HL-60 (cell line): Measurements from ENCODE around the gene KDM1B.

Source experiments
- DNase-seq, 2 experiments: peaks; one replicate each; pipeline ENCODE4 v3.0.0-alpha.2; 2010 to 2020; ENCODE audit warnings: low read depth in 1 of 2, low spot score in 1 of 2
- H3K27ac ChIP-seq: fragments of 250-450 bp; sonication (Bioruptor Pico); replicated peaks from 2 replicates; pipeline ENCODE4 v1.5.1; 2020; ENCODE audit warnings: mild to moderate bottlenecking, moderate library complexity
- H3K27me3 ChIP-seq: fragments of 250-450 bp; sonication (Bioruptor Pico); 2 replicates; pipeline ENCODE4 v1.5.1; 2021; ENCODE audit warnings: mild to moderate bottlenecking, moderate library complexity; ENCODE audit not compliant: insufficient read depth, poor library complexity, severe bottlenecking
- H3K4me3 ChIP-seq: replicated peaks from 2 replicates; pipeline ENCODE4 v1.5.1; 2011; ENCODE audit warnings: mild to moderate bottlenecking, control low read depth, low read length; ENCODE audit not compliant: insufficient read depth
- GABPA ChIP-seq: IDR thresholded peaks from 2 replicates; pipeline ENCODE4 v1.6.1; 2012; ENCODE audit warnings: low read depth
- POLR2AphosphoS5 ChIP-seq: IDR thresholded peaks from 2 replicates; pipeline ENCODE4 v1.6.1; 2012; ENCODE audit warnings: low read depth
- SPI1 ChIP-seq: IDR thresholded peaks from 2 replicates; pipeline ENCODE4 v1.6.1; 2012; ENCODE audit warnings: low read depth, mild to moderate bottlenecking, borderline replicate concordance
- long read RNA-seq: library from polyadenylated mRNA; unstranded; transcript quantifications from one replicate; pipeline ENCODE4 v2.0.0, GENCODE V29; 2020
- TF ChIP-seq, protein P1 (sequence below): IDR thresholded peaks from 2 replicates; pipeline ENCODE4 v1.6.1; 2012; ENCODE audit warnings: low read depth; ENCODE audit not compliant: insufficient replicate concordance
- TF ChIP-seq, protein P2 (sequence below): IDR thresholded peaks from one replicate; pipeline ENCODE4 v1.5.1; 2011; ENCODE audit warnings: low read length, control low read depth, inconsistent platforms; ENCODE audit not compliant: insufficient read depth

The KDM1B gene, protein sequence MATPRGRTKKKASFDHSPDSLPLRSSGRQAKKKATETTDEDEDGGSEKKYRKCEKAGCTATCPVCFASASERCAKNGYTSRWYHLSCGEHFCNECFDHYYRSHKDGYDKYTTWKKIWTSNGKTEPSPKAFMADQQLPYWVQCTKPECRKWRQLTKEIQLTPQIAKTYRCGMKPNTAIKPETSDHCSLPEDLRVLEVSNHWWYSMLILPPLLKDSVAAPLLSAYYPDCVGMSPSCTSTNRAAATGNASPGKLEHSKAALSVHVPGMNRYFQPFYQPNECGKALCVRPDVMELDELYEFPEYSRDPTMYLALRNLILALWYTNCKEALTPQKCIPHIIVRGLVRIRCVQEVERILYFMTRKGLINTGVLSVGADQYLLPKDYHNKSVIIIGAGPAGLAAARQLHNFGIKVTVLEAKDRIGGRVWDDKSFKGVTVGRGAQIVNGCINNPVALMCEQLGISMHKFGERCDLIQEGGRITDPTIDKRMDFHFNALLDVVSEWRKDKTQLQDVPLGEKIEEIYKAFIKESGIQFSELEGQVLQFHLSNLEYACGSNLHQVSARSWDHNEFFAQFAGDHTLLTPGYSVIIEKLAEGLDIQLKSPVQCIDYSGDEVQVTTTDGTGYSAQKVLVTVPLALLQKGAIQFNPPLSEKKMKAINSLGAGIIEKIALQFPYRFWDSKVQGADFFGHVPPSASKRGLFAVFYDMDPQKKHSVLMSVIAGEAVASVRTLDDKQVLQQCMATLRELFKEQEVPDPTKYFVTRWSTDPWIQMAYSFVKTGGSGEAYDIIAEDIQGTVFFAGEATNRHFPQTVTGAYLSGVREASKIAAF
- long read RNA-seq, partial matches to known transcripts, result 2 of 9 reads
- long read RNA-seq, other reads (novel, unspliced or antisense), result 7 of 9 reads

DNA sequence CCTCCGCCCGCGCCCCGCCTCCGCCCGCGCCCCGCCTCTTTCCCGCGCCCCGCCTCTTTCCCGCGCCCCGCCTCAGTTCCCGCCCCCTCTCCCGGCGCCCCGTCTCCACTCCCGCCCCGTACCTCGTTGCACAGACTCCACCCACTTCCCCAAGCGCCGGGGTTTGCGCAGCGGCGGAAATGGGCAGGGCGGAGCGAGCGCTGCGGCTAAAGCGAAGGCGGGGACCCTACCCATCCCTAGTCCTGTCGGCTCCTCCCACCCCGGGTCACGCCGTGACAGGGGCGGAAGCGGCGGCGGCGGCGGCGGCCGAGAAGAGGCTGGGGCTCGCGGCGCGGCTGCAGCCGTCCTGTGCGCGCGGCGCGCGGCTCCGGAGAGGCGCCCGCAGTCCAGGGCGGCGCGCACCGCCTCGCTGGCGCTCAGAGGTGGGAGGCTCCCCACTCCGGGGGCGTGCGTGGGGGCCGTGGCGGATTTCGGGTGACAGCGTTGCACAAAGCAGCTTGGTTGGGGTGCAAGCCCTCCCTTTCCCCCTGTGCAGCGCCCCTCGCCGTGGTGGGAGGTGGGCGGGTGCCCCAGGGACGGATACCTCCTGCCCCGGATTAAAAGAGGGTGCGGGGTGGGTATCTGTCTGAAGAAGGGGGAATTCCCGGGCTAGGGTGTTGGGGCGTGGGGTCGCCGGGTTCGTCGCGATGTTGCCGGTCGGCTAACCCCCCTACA lies at the start of gene KDM1B:
Gene KDM1B (plus strand): TSS at position 273 of the 714 bp plus-strand sequence. CDS start 4,474 bp downstream, outside the sequence.
- Histone ChIP-seq H3K27ac (peak within 1 kb of the TSS; percentile 93), H3K4me3 (peak within 1 kb of the TSS; percentile 95), H3K27me3 (no peaks in the 10 kb centered on the region)
- no peak for TF ChIP-seq GABPA
- TF ChIP-seq, protein P1, sequence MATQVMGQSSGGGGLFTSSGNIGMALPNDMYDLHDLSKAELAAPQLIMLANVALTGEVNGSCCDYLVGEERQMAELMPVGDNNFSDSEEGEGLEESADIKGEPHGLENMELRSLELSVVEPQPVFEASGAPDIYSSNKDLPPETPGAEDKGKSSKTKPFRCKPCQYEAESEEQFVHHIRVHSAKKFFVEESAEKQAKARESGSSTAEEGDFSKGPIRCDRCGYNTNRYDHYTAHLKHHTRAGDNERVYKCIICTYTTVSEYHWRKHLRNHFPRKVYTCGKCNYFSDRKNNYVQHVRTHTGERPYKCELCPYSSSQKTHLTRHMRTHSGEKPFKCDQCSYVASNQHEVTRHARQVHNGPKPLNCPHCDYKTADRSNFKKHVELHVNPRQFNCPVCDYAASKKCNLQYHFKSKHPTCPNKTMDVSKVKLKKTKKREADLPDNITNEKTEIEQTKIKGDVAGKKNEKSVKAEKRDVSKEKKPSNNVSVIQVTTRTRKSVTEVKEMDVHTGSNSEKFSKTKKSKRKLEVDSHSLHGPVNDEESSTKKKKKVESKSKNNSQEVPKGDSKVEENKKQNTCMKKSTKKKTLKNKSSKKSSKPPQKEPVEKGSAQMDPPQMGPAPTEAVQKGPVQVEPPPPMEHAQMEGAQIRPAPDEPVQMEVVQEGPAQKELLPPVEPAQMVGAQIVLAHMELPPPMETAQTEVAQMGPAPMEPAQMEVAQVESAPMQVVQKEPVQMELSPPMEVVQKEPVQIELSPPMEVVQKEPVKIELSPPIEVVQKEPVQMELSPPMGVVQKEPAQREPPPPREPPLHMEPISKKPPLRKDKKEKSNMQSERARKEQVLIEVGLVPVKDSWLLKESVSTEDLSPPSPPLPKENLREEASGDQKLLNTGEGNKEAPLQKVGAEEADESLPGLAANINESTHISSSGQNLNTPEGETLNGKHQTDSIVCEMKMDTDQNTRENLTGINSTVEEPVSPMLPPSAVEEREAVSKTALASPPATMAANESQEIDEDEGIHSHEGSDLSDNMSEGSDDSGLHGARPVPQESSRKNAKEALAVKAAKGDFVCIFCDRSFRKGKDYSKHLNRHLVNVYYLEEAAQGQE, result no peak
- TF ChIP-seq SPI1, result peak; percentile 81; the same call in 1 of the 2 replicates
- TF ChIP-seq, protein P2, sequence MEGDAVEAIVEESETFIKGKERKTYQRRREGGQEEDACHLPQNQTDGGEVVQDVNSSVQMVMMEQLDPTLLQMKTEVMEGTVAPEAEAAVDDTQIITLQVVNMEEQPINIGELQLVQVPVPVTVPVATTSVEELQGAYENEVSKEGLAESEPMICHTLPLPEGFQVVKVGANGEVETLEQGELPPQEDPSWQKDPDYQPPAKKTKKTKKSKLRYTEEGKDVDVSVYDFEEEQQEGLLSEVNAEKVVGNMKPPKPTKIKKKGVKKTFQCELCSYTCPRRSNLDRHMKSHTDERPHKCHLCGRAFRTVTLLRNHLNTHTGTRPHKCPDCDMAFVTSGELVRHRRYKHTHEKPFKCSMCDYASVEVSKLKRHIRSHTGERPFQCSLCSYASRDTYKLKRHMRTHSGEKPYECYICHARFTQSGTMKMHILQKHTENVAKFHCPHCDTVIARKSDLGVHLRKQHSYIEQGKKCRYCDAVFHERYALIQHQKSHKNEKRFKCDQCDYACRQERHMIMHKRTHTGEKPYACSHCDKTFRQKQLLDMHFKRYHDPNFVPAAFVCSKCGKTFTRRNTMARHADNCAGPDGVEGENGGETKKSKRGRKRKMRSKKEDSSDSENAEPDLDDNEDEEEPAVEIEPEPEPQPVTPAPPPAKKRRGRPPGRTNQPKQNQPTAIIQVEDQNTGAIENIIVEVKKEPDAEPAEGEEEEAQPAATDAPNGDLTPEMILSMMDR, result no peak
- TF ChIP-seq POLR2AphosphoS5, result no peak; the same call in 1 of the 2 replicates
- DNase-seq, result peak; percentile 92 to 98

DNA sequence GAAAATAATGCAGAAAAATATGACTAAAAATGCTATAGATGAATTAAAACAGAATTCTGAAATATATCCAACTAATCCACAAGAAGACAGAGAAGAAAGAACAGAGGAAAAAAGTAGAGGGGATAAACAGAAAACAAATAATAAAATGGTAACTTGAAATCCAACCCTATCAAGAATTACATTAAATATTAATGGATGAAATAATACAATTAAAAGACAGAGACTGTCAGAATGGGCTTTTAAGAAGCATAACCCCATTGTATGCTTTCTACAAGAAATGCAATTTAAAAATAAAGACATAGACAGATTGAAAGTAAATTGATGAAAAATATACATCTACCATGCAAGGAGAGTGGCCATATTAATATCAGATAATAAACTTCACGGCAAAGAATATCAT lies 48.2 kb upstream of the KDM1B start:
- H3K27ac ChIP-seq, result no peak overlapping the region
- peaks cover 2% of the 10 kb centered on the region for H3K27me3 ChIP-seq
- no peak overlapping the region for H3K4me3 ChIP-seq
- TF ChIP-seq SPI1, result no peak
- TF ChIP-seq POLR2AphosphoS5, result no peak
- TF ChIP-seq, protein P2, result no peak
- no peak for TF ChIP-seq GABPA
- TF ChIP-seq, protein P1, result no peak
- no peak for DNase-seq

DNA sequence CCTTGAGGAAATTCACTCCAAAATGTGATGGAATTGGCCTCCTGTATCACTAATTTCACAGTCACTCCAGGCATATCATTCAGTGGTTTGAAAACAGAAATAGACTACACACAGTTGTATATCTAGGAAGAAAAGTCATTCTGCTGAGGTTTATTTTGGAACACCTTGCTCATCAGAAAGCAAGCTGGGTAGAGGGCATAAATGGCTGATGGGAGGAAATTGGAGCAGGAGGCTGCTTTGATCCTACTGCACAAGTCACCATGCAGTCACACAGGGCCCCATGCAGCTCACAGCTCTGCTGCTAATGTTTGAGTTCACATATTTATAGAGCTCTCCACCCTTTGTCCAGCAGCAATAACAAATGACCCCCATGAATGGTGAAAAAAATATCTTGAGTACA lies 45.1 kb upstream of the KDM1B start:
- no peak overlapping the region for H3K27ac ChIP-seq
- no peak overlapping the region for H3K4me3 ChIP-seq
- no peak for TF ChIP-seq POLR2AphosphoS5
- DNase-seq, result no peak
- peaks cover 2% of the 10 kb centered on the region for H3K27me3 ChIP-seq
